GM10266 (cell line): ENCODE data around the gene BCL2.
A peak's percentile ranks its signal among the peaks of the same experiment; 100 is the strongest.

Experiments used
- DNase-seq: peaks from one replicate; pipeline ENCODE4 v3.0.0; 2012; ENCODE audit errors: extremely low spot score
- TF ChIP-seq, protein P1 (sequence below): IDR thresholded peaks from 2 replicates; pipeline ENCODE4 v1.5.1; 2012; ENCODE audit warnings: mild to moderate bottlenecking, low read depth; ENCODE audit not compliant: control insufficient read depth, insufficient read depth; ENCODE audit errors: missing control alignments

BCL2 gene

DNA sequence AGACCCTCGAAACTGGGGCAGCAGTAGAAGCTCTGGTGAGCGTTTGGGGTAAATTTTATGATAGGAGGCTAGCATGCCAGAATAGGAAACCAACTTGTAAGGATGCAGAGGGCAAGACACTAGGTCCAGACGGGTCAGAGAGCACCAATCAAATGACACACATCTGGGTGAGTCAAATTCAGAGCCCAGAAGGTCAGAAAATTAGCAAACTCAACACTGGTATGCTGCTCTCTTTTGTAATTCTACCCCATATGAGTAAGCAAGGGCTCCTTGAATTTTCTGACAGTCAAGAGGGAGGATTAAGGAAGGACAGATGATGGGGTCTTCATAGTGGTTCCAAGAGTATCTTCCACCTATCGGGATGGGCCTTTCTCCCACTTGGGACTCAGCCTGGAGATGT lies 209.8 kb downstream of the BCL2 start:
- no peak for DNase-seq
- TF ChIP-seq, protein P1, sequence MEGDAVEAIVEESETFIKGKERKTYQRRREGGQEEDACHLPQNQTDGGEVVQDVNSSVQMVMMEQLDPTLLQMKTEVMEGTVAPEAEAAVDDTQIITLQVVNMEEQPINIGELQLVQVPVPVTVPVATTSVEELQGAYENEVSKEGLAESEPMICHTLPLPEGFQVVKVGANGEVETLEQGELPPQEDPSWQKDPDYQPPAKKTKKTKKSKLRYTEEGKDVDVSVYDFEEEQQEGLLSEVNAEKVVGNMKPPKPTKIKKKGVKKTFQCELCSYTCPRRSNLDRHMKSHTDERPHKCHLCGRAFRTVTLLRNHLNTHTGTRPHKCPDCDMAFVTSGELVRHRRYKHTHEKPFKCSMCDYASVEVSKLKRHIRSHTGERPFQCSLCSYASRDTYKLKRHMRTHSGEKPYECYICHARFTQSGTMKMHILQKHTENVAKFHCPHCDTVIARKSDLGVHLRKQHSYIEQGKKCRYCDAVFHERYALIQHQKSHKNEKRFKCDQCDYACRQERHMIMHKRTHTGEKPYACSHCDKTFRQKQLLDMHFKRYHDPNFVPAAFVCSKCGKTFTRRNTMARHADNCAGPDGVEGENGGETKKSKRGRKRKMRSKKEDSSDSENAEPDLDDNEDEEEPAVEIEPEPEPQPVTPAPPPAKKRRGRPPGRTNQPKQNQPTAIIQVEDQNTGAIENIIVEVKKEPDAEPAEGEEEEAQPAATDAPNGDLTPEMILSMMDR = no peak

DNA sequence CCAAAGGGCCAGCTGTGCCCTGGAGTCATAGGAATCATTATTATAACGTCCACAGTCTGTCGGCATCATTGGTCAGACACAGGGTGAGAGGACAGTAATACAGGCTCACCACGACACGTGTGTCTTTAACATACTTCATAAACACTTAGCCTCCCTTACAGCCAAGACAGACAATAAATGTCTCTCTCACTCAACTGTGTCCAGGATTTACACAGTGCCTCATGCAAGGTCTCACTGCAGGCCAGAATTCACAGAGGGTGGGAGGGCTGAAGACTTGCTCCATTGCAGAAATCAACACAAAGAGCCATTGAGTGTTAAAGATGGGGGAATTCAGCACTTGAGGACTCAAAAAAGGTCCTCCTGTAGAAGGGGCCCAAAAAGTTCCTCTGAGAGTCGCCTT lies 210.5 kb downstream of the BCL2 start:
- no peak for DNase-seq
- TF ChIP-seq, protein P1 = no peak

DNA sequence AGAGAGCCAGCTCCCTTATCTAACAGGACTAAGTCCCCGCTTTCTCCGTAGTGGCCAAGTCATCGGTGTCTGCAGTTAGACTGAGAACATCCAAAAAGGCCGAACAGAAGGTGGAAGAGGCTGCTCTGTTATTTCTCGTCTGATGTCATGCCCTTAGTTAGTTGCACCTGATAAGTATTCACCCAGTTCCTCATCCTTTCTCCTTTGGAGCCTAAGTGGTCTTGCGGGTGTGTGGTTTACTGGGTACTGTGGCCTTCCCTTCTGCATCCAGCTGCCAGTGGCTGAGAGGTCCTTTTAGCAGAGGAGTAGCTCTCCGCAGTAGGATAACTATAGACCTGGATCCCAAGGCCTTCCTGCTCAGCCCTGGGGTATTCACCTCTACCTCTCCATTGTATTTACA lies 211.6 kb downstream of the BCL2 start:
- TF ChIP-seq, protein P1 = no peak

GRCh38 chr18:63107171-63107845 lies 212.3 kb downstream of the BCL2 start:
- TF ChIP-seq, protein P1 = no peak
- DNase-seq = peak; percentile 30

More for the DNA sequence above, 211.6 kb downstream of the BCL2 start:
- DNase-seq = no peak

- TF ChIP-seq, protein P1 = no peak
- DNase-seq = peak; percentile 25
Measured at GRCh38 chr18:63106727-63107126, 212.8 kb downstream of the BCL2 start.

DNA sequence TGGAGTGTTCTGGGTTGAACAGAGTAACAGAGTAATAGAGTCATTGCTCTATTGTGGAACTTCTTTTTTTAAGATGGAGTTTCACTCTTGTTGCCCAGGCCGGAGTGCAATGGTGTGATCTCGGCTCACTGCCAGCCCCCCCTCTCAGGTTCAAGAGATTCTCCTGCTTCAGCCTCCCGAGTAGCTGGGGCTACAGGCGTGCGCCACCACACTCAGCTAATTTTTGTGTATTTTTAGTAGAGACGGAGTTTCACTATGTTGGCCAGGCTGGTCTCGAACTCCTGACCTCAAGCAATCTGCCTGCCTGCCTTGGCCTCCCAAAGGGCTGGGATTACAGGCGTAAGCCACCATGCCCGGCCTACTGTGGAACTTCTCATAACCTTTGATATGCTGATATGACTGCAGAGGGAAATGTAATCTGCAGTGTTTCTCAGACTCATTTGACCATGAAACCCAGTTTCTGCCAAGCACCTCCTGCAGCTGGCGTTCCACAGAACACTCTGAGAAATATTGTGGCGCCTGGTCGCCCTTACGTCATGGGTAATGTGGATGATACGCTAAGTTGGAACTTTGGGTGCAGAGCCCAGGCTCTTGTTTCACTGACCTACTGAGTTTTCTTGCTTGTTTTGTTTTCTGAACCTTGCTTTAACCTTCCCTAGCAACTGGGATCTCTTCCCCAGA lies 213.8 kb downstream of the BCL2 start:
- DNase-seq = peak; percentile 48
- TF ChIP-seq, protein P1 = no peak

DNA sequence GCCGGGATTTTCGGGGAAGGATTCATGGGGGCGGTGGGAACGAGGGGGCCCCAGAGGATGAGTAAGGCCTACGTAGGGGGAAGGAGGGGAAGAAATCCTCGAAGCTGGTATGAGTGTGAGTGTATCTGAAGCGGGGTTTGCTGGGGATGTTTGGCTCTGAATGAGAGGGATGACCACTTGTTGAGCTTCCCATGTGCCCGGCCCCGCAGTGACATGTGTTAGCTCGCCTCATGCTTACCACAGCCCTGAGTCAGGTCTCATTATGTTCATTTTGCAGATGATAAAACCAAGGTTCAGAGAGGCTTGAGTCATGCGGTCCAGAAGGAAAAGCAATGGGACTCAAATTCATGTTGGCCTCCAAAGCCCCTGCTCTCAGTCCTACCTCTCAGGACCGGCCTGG lies 214.7 kb downstream of the BCL2 start:
- DNase-seq = no peak
- TF ChIP-seq, protein P1 = no peak
